DOHH2 (cell line): ENCODE measurements around the gene KDM4D.

Experiments
- H3F3A ChIP-seq: fragments of 200-600 bp; sonication (generic), shearing (Covaris generic); 2 replicates; pipeline ENCODE4 v1.6.0; 2016; ENCODE audit warnings: antibody characterized with exemption, mild to moderate bottlenecking; ENCODE audit not compliant: control insufficient read depth, insufficient read depth
- H3K27ac ChIP-seq: fragments of 200-600 bp; sonication (generic); 2 replicates; pipeline ENCODE4 v1.5.1; 2014; ENCODE audit warnings: low read depth, mild to moderate bottlenecking, low read length, moderate library complexity
- H3K27me3 ChIP-seq: fragments of 200-600 bp; sonication (generic); 2 replicates; pipeline ENCODE4 v1.6.1; 2014; ENCODE audit warnings: mild to moderate bottlenecking, low read length, mixed read lengths; ENCODE audit not compliant: control insufficient read depth
- H3K36me3 ChIP-seq: fragments of 200-600 bp; sonication (generic); 2 replicates; pipeline ENCODE4 v1.6.1; 2014; ENCODE audit warnings: mild to moderate bottlenecking, low read length, moderate library complexity, mixed read lengths; ENCODE audit not compliant: control insufficient read depth
- H3K4me1 ChIP-seq: fragments of 200-600 bp; sonication (generic); 2 replicates; pipeline ENCODE4 v1.6.1; 2014; ENCODE audit warnings: mild to moderate bottlenecking, low read length, mixed read lengths; ENCODE audit not compliant: control insufficient read depth
- H3K4me2 ChIP-seq: fragments of 200-600 bp; sonication (generic); 2 replicates; pipeline ENCODE4 v1.6.0; 2014; ENCODE audit warnings: mild to moderate bottlenecking, low read length, moderate library complexity
- H3K4me3 ChIP-seq: fragments of 200-600 bp; sonication (generic); 2 replicates; pipeline ENCODE4 v1.5.1; 2014; ENCODE audit warnings: mild to moderate bottlenecking, low read length, mixed read lengths
- H3K79me2 ChIP-seq: fragments of 200-600 bp; sonication (generic); 2 replicates; pipeline ENCODE4 v1.6.1; 2014; ENCODE audit warnings: mild to moderate bottlenecking, low read length, mixed read lengths; ENCODE audit not compliant: control insufficient read depth
- H3K9me2 ChIP-seq: fragments of 200-600 bp; sonication (generic); replicated peaks from 2 replicates; pipeline ENCODE4 v1.6.1; 2014; ENCODE audit warnings: mild to moderate bottlenecking, low read length, mixed read lengths; ENCODE audit not compliant: control insufficient read depth
- H3K9me3 ChIP-seq: fragments of 200-600 bp; sonication (generic); 2 replicates; pipeline ENCODE4 v1.6.1; 2014; ENCODE audit warnings: antibody characterized with exemption, low read length, mixed read lengths; ENCODE audit not compliant: control insufficient read depth, insufficient read depth
- H4K20me1 ChIP-seq: fragments of 200-600 bp; sonication (generic); 2 replicates; pipeline ENCODE4 v1.6.0; 2014; ENCODE audit warnings: low read depth, mild to moderate bottlenecking, antibody characterized with exemption, low read length, moderate library complexity; ENCODE audit not compliant: control insufficient read depth, insufficient read depth
- EZH2phosphoT487 ChIP-seq: fragments of 200-600 bp; sonication (generic); IDR thresholded peaks from 2 replicates; pipeline ENCODE4 v1.6.1; 2017; ENCODE audit warnings: borderline replicate concordance, mild to moderate bottlenecking, antibody characterized with exemption, low read length, moderate library complexity, mixed read lengths
- TF ChIP-seq, protein P1 (sequence below): fragments of 200-600 bp; sonication (generic); IDR thresholded peaks from one replicate; pipeline ENCODE4 v1.5.1; 2014; ENCODE audit warnings: antibody characterized with exemption, mild to moderate bottlenecking, low read depth, low read length; ENCODE audit not compliant: poor library complexity, severe bottlenecking

Gene KDM4D

DNA sequence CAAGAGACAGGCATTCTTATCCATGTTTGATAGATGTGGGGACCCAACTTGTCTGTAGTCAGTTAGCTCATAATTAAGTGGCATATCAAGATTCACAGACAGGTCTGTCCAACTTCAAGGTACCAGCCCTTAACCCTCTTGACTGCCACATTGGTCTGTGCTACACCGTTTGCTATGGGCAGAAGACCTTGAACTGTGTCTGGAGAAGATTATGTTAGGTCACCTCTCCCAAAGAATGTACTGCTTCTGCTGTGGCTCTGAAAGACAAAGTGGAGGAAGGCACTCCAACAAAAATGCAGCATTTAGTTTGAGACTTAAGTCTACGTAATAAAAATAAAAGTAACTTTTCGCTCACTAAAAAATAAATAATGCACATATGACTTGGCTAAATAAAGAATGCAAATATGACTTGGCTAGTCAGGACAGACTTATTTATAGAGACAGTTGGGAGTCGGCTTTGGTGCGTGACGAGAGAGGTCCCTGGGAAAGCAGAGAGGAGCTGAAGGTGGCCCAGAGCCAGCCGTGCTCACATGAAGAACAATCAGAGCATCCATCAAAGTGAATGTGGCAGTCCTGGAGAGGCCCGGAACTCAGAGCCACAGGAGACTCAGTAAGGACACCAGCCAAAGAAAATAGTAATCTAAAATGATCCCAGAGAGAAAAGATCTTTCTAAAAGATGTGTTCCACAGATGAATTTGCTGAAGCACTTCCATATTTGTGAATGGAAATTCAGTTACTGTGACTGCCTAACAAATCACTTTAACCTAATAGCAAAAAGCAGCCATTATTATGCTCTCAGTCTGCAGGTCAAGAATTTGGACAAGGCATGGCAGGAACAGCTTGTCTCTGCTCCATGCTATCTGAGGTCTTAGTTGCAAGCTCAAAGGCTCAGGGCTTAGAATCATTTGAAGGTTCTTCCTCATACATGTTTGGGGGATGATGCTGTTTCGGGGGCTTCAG is 35.1 kb upstream of the KDM4D start:
- no peak overlapping the region for H3K4me3 ChIP-seq
- no peaks in the 10 kb centered on the region for H3K9me3 ChIP-seq
- H3K79me2 ChIP-seq, result no peaks in the 10 kb centered on the region
- H3K9me2 ChIP-seq, result no peaks in the 10 kb centered on the region
- peaks cover 9% of the 10 kb centered on the region for H3K27me3 ChIP-seq
- H3K36me3 ChIP-seq, result no peaks in the 10 kb centered on the region
- no peak overlapping the region for H3K4me2 ChIP-seq
- no peaks in the 10 kb centered on the region for H3F3A ChIP-seq
- H4K20me1 ChIP-seq, result no peaks in the 10 kb centered on the region
- H3K4me1 ChIP-seq, result no peaks in the 10 kb centered on the region
- no peak overlapping the region for H3K27ac ChIP-seq
- TF ChIP-seq, protein P1, sequence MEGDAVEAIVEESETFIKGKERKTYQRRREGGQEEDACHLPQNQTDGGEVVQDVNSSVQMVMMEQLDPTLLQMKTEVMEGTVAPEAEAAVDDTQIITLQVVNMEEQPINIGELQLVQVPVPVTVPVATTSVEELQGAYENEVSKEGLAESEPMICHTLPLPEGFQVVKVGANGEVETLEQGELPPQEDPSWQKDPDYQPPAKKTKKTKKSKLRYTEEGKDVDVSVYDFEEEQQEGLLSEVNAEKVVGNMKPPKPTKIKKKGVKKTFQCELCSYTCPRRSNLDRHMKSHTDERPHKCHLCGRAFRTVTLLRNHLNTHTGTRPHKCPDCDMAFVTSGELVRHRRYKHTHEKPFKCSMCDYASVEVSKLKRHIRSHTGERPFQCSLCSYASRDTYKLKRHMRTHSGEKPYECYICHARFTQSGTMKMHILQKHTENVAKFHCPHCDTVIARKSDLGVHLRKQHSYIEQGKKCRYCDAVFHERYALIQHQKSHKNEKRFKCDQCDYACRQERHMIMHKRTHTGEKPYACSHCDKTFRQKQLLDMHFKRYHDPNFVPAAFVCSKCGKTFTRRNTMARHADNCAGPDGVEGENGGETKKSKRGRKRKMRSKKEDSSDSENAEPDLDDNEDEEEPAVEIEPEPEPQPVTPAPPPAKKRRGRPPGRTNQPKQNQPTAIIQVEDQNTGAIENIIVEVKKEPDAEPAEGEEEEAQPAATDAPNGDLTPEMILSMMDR, result no peak
- TF ChIP-seq EZH2phosphoT487, result no peak

DNA sequence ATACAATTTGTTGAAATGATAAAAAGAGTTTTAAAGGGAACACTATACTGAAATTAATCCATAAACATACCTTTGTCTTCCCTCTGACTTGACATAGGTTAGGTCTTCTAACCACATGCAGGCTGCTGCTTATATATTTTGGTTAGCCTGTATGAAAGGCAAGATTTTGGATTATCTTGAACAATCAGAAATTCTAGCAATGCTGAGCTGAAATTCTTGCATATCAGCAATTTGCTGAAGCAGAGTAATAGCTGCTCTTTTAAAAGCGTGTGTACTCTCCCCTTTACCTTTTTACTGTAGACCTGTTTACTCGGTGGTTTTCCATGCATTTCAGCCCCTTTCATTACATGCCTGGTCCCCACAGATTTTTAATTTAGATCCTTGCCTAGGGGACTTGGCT is 34.2 kb upstream of the KDM4D start:
- no peaks in the 10 kb centered on the region for H3K4me1 ChIP-seq
- H3K36me3 ChIP-seq, result no peaks in the 10 kb centered on the region
- H3K27me3 ChIP-seq, result peaks cover 9% of the 10 kb centered on the region
- H3K27ac ChIP-seq, result no peak overlapping the region
- TF ChIP-seq EZH2phosphoT487, result no peak
- TF ChIP-seq, protein P1, result no peak
- H3K9me3 ChIP-seq, result no peaks in the 10 kb centered on the region
- H3K4me3 ChIP-seq, result no peak overlapping the region
- no peaks in the 10 kb centered on the region for H4K20me1 ChIP-seq
- H3F3A ChIP-seq, result no peaks in the 10 kb centered on the region
- H3K9me2 ChIP-seq, result no peaks in the 10 kb centered on the region
- no peaks in the 10 kb centered on the region for H3K79me2 ChIP-seq
- H3K4me2 ChIP-seq, result no peak overlapping the region

DNA sequence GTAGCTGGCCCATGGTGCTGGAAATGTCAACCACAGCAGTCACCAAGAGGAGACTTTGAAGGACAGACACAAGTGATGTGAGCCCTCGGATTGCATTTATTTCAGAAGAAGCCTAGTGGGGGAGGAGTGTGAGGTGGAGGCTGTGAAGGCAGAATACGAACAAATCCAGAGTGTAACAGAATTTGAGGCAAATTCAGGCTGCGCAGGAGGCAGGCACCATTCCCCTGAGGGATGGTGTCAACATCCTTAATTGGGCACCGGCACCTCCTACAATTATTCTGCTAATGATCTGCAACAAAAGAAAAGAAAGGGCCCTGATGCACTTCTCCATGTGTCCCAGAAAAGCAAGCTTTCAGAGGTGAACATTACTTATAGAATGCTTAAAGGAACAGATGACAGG is 32.4 kb upstream of the KDM4D start:
- Histone ChIP-seq H3K4me1 (no peaks in the 10 kb centered on the region), H3K27me3 (peaks cover 9% of the 10 kb centered on the region), H3K79me2 (no peaks in the 10 kb centered on the region), H3K4me3 (no peak overlapping the region), H3K27ac (no peak overlapping the region), H3K9me2 (no peaks in the 10 kb centered on the region), H3K36me3 (no peaks in the 10 kb centered on the region), H4K20me1 (no peaks in the 10 kb centered on the region), H3K4me2 (no peak overlapping the region), H3F3A (no peaks in the 10 kb centered on the region), H3K9me3 (no peaks in the 10 kb centered on the region)
- no peak for TF ChIP-seq EZH2phosphoT487
- TF ChIP-seq, protein P1, result no peak
